K562 (cell line): ENCODE results near the gene WDFY2. TPM values are rescaled to one million over a fixed set of nuclear protein-coding genes. Genes with fewer than 3 reads are reported as not detected.

Experiments used
- FOXA3 ChIP-seq, 2 experiments: fragments of 450-650 bp in 1 of 2; sonication (generic) in 1 of 2; formaldehyde crosslinking; IDR thresholded peaks in 1 of 2; conservative IDR thresholded peaks in 1 of 2; 2 replicates each; pipeline versions ENCODE4 v1.4.0 to v1.8.0; 2020 to 2022; ENCODE audit warnings: mild to moderate bottlenecking in 2 of 2, missing genetic modification reagents in 1 of 2
- FUS ChIP-seq: fragments of 200-400 bp; formaldehyde crosslinking; optimal IDR thresholded peaks from 2 replicates; pipeline ENCODE3; 2017; ENCODE audit warnings: low read depth, low read length
- HMGN3 ChIP-seq: IDR thresholded peaks from 2 replicates; pipeline ENCODE4 v1.6.1; 2011; ENCODE audit warnings: borderline replicate concordance, low read depth, mild to moderate bottlenecking, mixed read lengths, low read length; ENCODE audit not compliant: insufficient read length; ENCODE audit errors: extremely low read depth
- HNRNPLL ChIP-seq: fragments of 200-400 bp; formaldehyde crosslinking; IDR thresholded peaks from 2 replicates; pipeline ENCODE4 v1.6.1; 2017; ENCODE audit warnings: low read length, low read depth, mild to moderate bottlenecking; ENCODE audit not compliant: poor library complexity, severe bottlenecking
- KLF1 ChIP-seq: fragments of 450-650 bp; IDR thresholded peaks from 2 replicates; pipeline ENCODE4 v1.6.1; 2016; ENCODE audit warnings: missing genetic modification characterization, missing compliant biosample characterization
- MECOM ChIP-seq: fragments of 250-450 bp; sonication (Bioruptor Pico); IDR thresholded peaks from 2 replicates; pipeline ENCODE4 v1.8.0; 2022; ENCODE audit warnings: inconsistent platforms
- MLLT1 ChIP-seq, 2 experiments: fragments of 450-650 bp; IDR thresholded peaks; 2 replicates each; pipeline ENCODE4 v1.6.1; 2016
- NFIX ChIP-seq: fragments of 250-450 bp; sonication (Bioruptor Pico); IDR thresholded peaks from 2 replicates; pipeline ENCODE4 v1.4.0; 2020; ENCODE audit warnings: low read depth, mild to moderate bottlenecking, moderate library complexity
- NR1H2 ChIP-seq: sonication (generic); formaldehyde crosslinking; IDR thresholded peaks from 2 replicates; pipeline ENCODE4 v1.4.0; 2020; ENCODE audit warnings: mild to moderate bottlenecking, missing genetic modification reagents
- PCBP1 ChIP-seq: fragments of 200-400 bp; formaldehyde crosslinking; IDR thresholded peaks from 2 replicates; pipeline ENCODE4 v1.6.1; 2018; ENCODE audit warnings: mild to moderate bottlenecking, low read depth, low read length; ENCODE audit not compliant: poor library complexity, severe bottlenecking
- RBBP5 ChIP-seq: fragments of 200-600 bp; sonication (generic); IDR thresholded peaks from 2 replicates; pipeline ENCODE4 v1.6.1; 2012; ENCODE audit warnings: borderline replicate concordance, mild to moderate bottlenecking, low read length, control low read depth, inconsistent platforms; ENCODE audit not compliant: insufficient read depth, poor library complexity, severe bottlenecking
- RBM34 ChIP-seq: fragments of 200-400 bp; formaldehyde crosslinking; IDR thresholded peaks from 2 replicates; pipeline ENCODE4 v1.6.1; 2018; ENCODE audit warnings: low read length, borderline replicate concordance; ENCODE audit not compliant: insufficient read depth
- RUNX1 ChIP-seq: sonication (generic); IDR thresholded peaks from 2 replicates; pipeline ENCODE4 v1.6.1; 2016; ENCODE audit warnings: antibody characterized with exemption, low read depth
- SMAD4 ChIP-seq: fragments of 250-450 bp; sonication (Bioruptor Pico); conservative IDR thresholded peaks from 2 replicates; pipeline ENCODE4 v1.8.0; 2021; ENCODE audit warnings: inconsistent platforms, mild to moderate bottlenecking, moderate library complexity
- ZMIZ1 ChIP-seq, 2 experiments: fragments of 150-350 bp in 1 of 2; IDR thresholded peaks; 2 replicates each; pipeline ENCODE4 v1.6.1; 2012 to 2016; ENCODE audit warnings: low read depth in 2 of 2, low read length in 2 of 2, mild to moderate bottlenecking in 1 of 2, moderate library complexity in 1 of 2
- ZNF239 ChIP-seq: fragments of 250-450 bp; sonication (Bioruptor Pico); IDR thresholded peaks from 2 replicates; pipeline ENCODE4 v1.4.0; 2020; ENCODE audit warnings: mild to moderate bottlenecking
- ZNF507 ChIP-seq: conservative IDR thresholded peaks from 2 replicates; pipeline ENCODE4 v1.6.1; 2017; ENCODE audit warnings: missing genetic modification characterization, missing compliant biosample characterization
- ZNF707 ChIP-seq: fragments of 250-450 bp; sonication (Bioruptor Pico); conservative IDR thresholded peaks from 2 replicates; pipeline ENCODE4 v1.8.0; 2022; ENCODE audit warnings: inconsistent platforms, mild to moderate bottlenecking, moderate library complexity
- ZNF717 ChIP-seq: fragments of 250-450 bp; sonication (Bioruptor Pico); IDR thresholded peaks from 2 replicates; pipeline ENCODE4 v1.5.0; 2021
- polyA plus RNA-seq, 8 experiments: library from polyadenylated mRNA; depleted of rRNA in 4 of 8; stranded (reverse) in 5 of 8; unstranded in 3 of 8; fragments of >200 nt; fragmentation: Nextera tagmentation in 2 of 8; fragmentation: Illumina TruSeq in 1 of 8; extraction: Ambion mirVana in 2 of 8; extraction: Trizol in 1 of 8; gene quantifications; 2 replicates each; pipeline versions ENCODE4 v1.2.1 to v1.2.3, GENCODE V29; 2011 to 2014; ENCODE audit warnings: inconsistent platforms in 1 of 8, missing spikeins in 1 of 8
- total RNA-seq, 7 experiments: library from RNA; depleted of rRNA in 6 of 7; stranded (reverse); fragments of >200 nt in 6 of 7; fragmentation: Illumina TruSeq in 2 of 7; extraction: Trizol in 2 of 7; gene quantifications; 2 replicates each; pipeline versions ENCODE4 v1.2.1 to v1.2.3, GENCODE V29; 2011 to 2021; ENCODE audit warnings: low replicate concordance in 1 of 7
- TF ChIP-seq, protein P1 (sequence below): fragments of 450-650 bp; conservative IDR thresholded peaks from 2 replicates; pipeline ENCODE4 v1.6.1; 2016; ENCODE audit warnings: missing genetic modification characterization, low read depth, mild to moderate bottlenecking, missing compliant biosample characterization, moderate library complexity

The WDFY2 gene
- total and polyA plus RNA-seq, 9 of the 15 experiments (the other 6 are each of a cell fraction or from before 2014, with no cell fraction given) = 0.66 to 6.4 (median 4.4) TPM

GRCh38 chr13:51584731-51585672 is 740 bp downstream of the WDFY2 start (continued):
- TF ChIP-seq ZMIZ1 (IDR thresholded peaks at IDR 0.05; ENCODE audit: low read depth in 2 of 2, low read length in 2 of 2) (no peak), ZNF239 (no peak), NFIX (CRISPR knock-in tag) (no peak), SMAD4 (no peak), NR1H2 (CRISPR knock-in tag) (0 out of 2 replicates have a peak, but pooled peaks have one; percentile 63), RUNX1 (no peak), FUS (no peak), ZNF717 (CRISPR knock-in tag) (no peak), ZNF507 (tag) (no peak), MECOM (CRISPR knock-in tag) (no peak), HNRNPLL (peak; percentile 24), HMGN3 (peak; percentile 50), RBM34 (no peak), ZNF707 (CRISPR knock-in tag) (no peak), MLLT1 (IDR thresholded peaks at IDR 0.05) (no peak), PCBP1 (no peak), RBBP5 (peak; percentile 79), FOXA3 (CRISPR knock-in tag; conservative IDR thresholded peaks at IDR 0.05 in 1 of 2, IDR thresholded peaks at IDR 0.05 in 1 of 2) (0 out of 4 replicates have a peak, but pooled peaks of 1 of the 2 experiments have one; percentile 45), KLF1 (no peak)
- TF ChIP-seq, protein P1, sequence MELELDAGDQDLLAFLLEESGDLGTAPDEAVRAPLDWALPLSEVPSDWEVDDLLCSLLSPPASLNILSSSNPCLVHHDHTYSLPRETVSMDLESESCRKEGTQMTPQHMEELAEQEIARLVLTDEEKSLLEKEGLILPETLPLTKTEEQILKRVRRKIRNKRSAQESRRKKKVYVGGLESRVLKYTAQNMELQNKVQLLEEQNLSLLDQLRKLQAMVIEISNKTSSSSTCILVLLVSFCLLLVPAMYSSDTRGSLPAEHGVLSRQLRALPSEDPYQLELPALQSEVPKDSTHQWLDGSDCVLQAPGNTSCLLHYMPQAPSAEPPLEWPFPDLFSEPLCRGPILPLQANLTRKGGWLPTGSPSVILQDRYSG (tag) = no peak
